HG02642 (cell line): ENCODE data around the gene TMEM41B.
A peak's percentile ranks its signal among the peaks of the same experiment; 100 is the strongest.

ENCODE experiments used
- ATAC-seq: cut with Tn5 transposase; IDR thresholded peaks from one replicate; pipeline ENCODE4 v1.9.1; 2021; ENCODE audit warnings: mild to moderate bottlenecking; ENCODE audit not compliant: unreplicated experiment, poor library complexity

The TMEM41B gene

GRCh38 chr11:9310485-9311090, 3.8 kb downstream of the TMEM41B start:
- no peak for ATAC-seq

GRCh38 chr11:9304178-9304577, 10.2 kb downstream of the TMEM41B start:
- ATAC-seq: no peak

DNA sequence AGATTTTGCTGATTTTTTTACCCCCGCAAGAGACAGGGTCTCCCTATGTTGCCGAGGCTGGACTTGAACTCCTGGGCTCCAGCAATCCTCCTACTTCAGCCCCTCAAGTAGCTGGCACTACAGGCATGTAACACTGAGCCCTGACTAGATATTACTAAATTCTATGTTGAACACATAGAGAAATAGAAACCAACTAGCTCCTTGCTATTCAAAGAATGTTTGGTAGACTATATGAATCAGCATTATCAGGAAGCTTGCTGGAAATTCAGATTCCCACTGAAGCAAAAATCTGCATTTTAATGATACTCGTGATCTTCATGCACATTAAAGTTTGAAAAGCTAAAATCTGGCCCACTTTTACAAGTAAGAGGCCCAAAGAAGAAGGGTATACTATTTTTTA, 11.9 kb downstream of the TMEM41B start:
- no peak for ATAC-seq

GRCh38 chr11:9301720-9302119, 12.7 kb downstream of the TMEM41B start:
- ATAC-seq: no peak

DNA sequence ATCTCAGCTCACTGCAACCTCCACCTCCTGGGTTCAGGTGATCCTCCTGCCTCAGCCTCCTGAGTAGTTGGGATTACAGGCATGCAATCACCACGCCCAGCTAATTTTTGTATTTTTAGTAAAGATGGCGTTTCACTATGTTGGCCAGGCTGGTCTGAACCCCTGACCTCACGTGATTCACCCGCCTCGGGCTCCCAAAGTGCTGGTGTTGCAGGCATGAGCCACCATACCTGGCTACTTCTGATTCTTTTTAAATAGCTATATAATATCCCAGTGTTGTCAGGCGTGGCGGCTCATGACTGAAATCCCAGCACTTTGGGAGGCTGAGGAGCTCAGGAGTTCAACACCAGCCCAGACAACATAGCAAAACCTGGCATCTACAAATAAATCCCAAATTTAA, 20.7 kb downstream of the TMEM41B start:
- no peak for ATAC-seq

DNA sequence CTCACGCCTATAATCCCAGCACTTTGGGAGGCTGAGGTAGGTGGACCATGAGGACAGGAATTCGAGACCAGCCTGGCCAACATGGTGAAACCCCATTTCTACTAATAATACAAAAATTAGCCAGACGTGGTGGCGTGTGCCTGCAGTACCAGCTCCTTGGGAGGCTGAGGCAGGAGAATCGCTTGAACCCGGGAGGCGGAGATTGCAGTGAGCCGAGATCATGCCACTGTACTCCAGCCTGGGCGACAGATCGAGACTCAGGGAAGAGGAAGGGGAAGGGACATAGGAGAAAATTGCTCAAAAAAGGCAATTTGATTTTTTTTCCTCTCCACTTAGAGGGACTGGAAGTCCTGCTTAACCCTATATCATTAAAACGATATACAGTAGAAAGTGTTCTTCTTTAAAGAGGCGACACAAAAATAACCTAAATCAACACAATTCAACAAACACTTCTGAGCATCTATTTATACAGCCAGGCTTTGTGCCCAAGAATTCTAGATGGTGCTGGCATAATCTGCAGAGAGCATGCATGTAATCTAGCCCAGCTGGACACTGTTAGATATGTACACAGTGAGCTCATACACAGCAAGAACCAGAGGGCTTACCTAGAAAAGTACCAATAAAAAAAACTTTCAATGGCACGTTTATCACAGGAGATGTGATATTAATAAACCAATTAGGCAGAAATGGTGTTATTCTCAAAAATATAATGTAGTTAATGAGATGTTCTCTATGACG, 28.4 kb downstream of the TMEM41B start:
- ATAC-seq: no peak

DNA sequence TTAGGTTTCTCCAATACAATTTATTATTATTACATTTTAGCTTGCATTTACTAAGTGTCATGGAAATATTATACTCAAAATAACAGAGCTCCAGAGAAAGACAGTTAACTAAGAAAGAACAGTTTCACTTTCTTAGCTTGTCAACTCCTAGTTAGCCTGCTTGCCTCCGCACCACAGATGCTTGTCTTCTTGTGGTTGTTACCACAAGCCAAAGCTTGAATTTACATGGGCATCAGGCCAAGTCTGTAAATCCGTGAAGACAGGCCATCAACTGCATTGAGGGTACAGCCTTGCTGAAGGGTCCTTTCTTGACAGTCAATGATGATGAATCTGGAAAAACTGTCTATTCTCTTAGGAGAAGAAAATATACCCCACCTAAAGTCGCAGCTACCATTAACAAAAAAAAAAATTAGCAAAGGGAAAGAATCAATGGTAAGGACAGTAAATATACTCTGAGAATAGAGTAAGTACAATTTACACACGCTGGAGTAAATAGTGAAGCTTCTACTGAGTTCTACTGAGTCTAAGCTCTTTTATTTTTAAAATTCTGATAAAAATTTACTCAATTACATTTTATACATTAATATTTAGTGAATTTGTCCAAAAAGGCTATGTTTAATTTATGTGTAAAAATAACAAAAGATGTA, 33.6 kb downstream of the TMEM41B start:
- peak; percentile 90 for ATAC-seq

DNA sequence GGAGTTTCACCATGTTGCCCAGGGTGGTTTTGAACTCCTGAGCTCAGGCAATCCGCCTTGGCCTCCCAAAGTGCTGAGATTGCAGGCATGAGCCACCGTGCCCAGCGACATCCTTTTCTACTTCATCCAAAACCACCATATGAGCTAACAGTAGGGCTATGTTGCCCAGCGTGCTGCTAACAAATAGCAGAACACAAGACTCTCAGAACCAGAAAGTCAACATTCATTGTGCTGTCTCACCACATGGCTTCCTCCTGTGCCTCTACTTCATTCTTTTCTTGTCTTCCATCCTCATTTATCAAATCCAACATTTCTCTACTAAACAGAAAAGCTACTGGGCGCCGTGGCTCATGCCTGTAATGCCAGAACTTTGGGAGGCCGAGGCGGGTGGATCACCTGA, 37.2 kb downstream of the TMEM41B start:
- no peak for ATAC-seq

DNA sequence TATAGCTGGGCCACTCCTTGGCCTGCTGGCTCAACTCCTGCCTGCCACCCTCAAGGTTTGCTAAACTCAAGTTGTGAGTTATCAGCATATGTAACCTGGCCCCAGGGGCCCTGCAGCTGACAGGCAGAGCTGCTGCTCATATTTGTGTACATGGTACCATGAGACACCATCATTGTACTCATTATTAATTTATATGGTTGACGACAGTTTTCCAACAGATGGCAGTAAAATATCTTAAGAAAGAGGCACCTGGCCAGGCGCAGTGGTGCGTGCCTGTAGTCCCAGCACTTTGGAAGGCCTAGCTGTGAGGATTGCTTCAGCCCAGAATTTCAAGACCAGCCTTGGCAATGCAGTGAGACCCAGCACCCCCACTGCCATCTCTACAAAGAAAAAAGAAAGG, 37.8 kb downstream of the TMEM41B start:
- no peak for ATAC-seq

- no peak for ATAC-seq
These were observed 39.7 kb downstream of the TMEM41B start for GRCh38 chr11:9274499-9275258.

GRCh38 chr11:9273376-9274336, 40.7 kb downstream of the TMEM41B start:
- ATAC-seq: no peak

DNA sequence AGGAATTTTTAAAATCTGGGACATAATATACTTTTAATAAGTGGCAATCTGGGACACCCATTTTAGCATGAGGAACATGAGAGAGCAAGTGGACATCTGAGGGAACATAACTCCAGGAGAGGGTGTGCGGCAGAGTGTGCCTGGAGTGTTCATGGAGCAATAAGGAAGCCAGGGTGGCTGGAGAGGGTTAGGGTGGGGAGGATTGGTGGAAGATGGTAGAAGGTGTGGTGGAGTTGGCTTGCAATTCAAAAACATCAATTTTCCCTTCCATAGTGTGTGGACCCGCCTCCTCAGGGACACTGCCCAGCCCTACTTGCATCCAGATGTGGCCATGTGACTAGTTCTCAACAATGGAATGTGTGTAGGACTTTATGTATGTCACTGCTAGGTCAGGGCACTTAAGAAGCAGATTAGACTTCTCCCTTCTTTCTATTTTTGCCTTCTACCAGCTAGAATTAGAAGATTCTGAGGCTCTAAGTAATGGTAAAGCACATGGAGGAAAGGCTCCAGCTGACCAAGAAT, 44.8 kb downstream of the TMEM41B start:
- ATAC-seq: no peak

- no peak for ATAC-seq
These were observed 46.7 kb downstream of the TMEM41B start for GRCh38 chr11:9267680-9268079.

DNA sequence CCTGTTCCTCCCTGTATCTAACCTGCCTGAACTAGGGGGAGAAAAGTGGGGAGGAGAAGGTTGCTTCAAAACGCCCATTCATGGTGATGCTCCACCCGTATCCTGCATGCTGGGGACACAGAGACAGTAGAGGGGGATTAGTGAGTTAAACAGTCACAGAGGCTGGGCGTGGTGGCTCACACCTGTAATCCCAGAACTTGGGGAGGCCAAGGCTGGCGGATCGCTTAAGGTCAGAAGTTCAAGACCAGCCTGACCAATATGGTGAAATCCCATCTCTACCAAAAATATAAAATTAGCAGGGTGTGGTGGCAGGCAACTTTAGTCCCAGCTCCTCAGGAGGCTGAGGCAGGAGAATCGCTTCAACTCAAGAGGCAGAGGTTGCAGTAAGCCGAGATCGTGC, 47.5 kb downstream of the TMEM41B start:
- ATAC-seq: no peak

DNA sequence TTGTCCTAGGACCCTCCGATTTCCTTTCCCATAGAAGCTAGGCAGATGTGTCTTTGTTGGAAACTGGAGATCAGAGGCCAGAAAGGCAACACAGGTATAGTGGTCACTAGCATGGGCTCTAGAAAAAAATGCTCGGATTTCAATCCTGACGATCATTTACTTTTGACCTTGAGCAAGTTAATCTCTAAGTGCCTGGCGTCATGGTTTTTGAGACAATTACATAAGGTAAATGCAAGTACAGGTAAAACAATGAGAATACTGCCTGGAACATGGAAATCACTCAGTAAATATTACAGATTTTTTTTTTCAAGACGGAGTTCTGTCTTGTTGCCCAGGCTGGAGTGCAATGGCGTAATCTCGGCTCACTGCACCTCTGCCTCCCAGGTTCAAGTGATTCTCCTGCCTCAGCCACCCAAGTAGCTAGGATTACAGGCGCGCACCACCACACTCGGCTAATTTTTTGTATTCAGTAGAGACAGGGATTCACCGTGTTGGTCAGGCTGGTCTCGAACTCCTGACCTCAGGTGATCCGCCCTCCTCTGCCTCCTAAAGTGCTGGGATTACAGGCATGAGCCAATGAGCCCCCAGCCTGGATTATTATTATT, 48.2 kb downstream of the TMEM41B start:
- ATAC-seq: no peak

- peak; percentile 40 for ATAC-seq
These were observed 48.9 kb downstream of the TMEM41B start, which contains the start of gene DENND5A for GRCh38 chr11:9265211-9266131. Gene DENND5A (minus strand): TSS chr11:9265350. CDS start chr11:9265069, 281 bp downstream.

DNA sequence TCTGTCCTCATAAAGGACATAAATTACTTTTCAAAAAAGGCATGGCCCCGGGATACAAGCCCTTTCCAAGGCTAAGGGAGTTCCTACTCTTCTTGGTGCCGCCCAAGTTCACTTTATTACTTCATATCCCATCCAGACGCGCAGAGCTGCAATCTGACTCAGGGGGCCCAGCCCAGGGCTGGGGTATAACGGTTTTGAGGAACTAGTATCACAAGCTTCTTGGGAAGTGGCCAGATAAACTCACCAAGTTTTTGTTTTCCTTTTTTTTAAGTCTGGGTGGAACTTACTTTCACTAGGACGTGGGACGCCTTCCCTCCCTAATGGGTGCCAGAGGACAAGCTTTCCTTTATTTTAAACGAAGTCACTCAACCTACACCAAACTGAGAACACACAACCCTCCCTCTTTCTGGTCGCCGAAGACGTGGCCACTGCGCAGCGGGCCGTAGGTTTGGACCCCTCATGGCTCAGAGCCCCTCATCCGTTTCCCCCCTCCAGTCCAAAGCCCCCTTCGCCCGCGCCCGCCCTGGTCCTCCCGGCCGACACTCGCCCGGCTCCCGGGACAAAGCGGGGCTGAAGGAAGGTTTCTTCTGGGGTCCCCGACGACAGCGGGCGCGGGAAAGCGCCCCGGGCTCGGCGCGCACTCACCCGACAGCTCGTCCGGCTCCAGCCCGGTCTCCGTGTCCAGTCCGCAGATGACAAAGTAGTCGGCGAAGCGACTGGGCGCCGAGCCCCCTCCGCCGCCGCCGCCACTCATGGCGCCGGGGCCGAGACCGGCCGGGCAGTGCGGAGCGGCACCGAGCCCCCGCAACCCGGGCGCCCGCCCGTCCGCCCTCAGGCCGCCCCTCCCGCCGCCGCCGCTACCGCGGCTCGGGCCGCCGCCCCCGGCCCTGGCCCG, 49.8 kb downstream of the TMEM41B start:
- peak; percentile 29 for ATAC-seq
